Stimulated activated CD4-positive, alpha-beta T cell treated with anti-CD3 and anti-CD28 coated beads, Interleukin-2, amount 100 ng/mL, for 24 hours (primary cell): Measurements from ENCODE around the gene CLBA1.

Experiments
- DNase-seq, 2 donors: peaks; one replicate each; pipeline ENCODE4 v3.0.0-alpha.2; 2020

CLBA1 gene

GRCh38 chr14:105006831-105007592 is 21.4 kb downstream of the CLBA1 start:
- DNase-seq = no peak

GRCh38 chr14:105007593-105008264 is 22.1 kb downstream of the CLBA1 start:
- DNase-seq = no peak

GRCh38 chr14:105010106-105010505 is 24.5 kb downstream of the CLBA1 start:
- no peak for DNase-seq

GRCh38 chr14:105010891-105011291 is 25.3 kb downstream of the CLBA1 start:
- DNase-seq = no peak

- DNase-seq = no peak
Measured at GRCh38 chr14:105011312-105011990, 25.9 kb downstream of the CLBA1 start.

- DNase-seq = no peak
Measured at GRCh38 chr14:105012171-105012985, 26.8 kb downstream of the CLBA1 start.

GRCh38 chr14:105013150-105013785 is 27.7 kb downstream of the CLBA1 start:
- DNase-seq = no peak

GRCh38 chr14:105014032-105014431 is 28.4 kb downstream of the CLBA1 start:
- DNase-seq = no peak

GRCh38 chr14:105014631-105015030 is 29.0 kb downstream of the CLBA1 start:
- DNase-seq = no peak

GRCh38 chr14:105015242-105015641 is 29.7 kb downstream of the CLBA1 start:
- no peak for DNase-seq

- DNase-seq = no peak
Measured at GRCh38 chr14:105015905-105016304, 30.3 kb downstream of the CLBA1 start.

- no peak for DNase-seq
Measured at GRCh38 chr14:105018414-105018813, 32.8 kb downstream of the CLBA1 start.

GRCh38 chr14:105019861-105020814 is 34.5 kb downstream of the CLBA1 start:
- peak; percentile 62 to 66 for DNase-seq

- DNase-seq = peak; percentile 97 to 98
Measured at GRCh38 chr14:105020815-105021655, 35.4 kb downstream of the CLBA1 start, which contains the start of gene CDCA4. Gene CDCA4 (minus strand): TSS chr14:105021083. CDS start chr14:105011929, 9,154 bp downstream.

GRCh38 chr14:105021656-105022275 is 36.2 kb downstream of the CLBA1 start:
- peak; percentile 57 to 58 for DNase-seq

- no peak for DNase-seq
Measured at GRCh38 chr14:105022276-105022670, 36.7 kb downstream of the CLBA1 start.

- DNase-seq = no peak
Measured at GRCh38 chr14:105023144-105023543, 37.6 kb downstream of the CLBA1 start.

GRCh38 chr14:105023791-105024480 is 38.3 kb downstream of the CLBA1 start:
- DNase-seq = no peak

- no peak for DNase-seq
Measured at GRCh38 chr14:105025429-105025828, 39.8 kb downstream of the CLBA1 start.
